GM12865 (cell line): Measurements from ENCODE around the gene CRTC1.

Source experiments
- DNase-seq: peaks from one replicate; pipeline ENCODE4 v3.0.0; 2010; ENCODE audit warnings: low read depth
- H3K4me3 ChIP-seq: 2 replicates; pipeline ENCODE4 v1.5.1; 2011; ENCODE audit warnings: mild to moderate bottlenecking, low read depth, low read length, control low read depth
- CTCF ChIP-seq: IDR thresholded peaks from 2 replicates; pipeline ENCODE4 v1.5.1; 2011; ENCODE audit warnings: low read length, control low read depth, low read depth, inconsistent platforms; ENCODE audit not compliant: insufficient read depth; ENCODE audit errors: missing control alignments

Gene CRTC1

GRCh38 chr19:18683109-18683957 lies at the start of gene CRTC1:
TSS of gene CRTC1 (plus strand) at chr19:18683680. CDS start at chr19:18683703, 23 bp downstream.
- DNase-seq = peak; percentile 93
- TF ChIP-seq CTCF = no peak
- peak within 1 kb of the TSS; percentile 94 for H3K4me3 ChIP-seq

GRCh38 chr19:18634612-18635297 lies 48.7 kb upstream of the CRTC1 start:
- H3K4me3 ChIP-seq = no peak overlapping the region
- no peak for DNase-seq
- TF ChIP-seq CTCF = no peak

- no peak overlapping the region for H3K4me3 ChIP-seq
- no peak for TF ChIP-seq CTCF
- no peak for DNase-seq
Measured at GRCh38 chr19:18635831-18636182, 47.7 kb upstream of the CRTC1 start.

- no peak for TF ChIP-seq CTCF
- H3K4me3 ChIP-seq = peak overlapping the region; percentile 60
- DNase-seq = peak; percentile 98
Measured at GRCh38 chr19:18636183-18636968, 47.1 kb upstream of the CRTC1 start.

DNA sequence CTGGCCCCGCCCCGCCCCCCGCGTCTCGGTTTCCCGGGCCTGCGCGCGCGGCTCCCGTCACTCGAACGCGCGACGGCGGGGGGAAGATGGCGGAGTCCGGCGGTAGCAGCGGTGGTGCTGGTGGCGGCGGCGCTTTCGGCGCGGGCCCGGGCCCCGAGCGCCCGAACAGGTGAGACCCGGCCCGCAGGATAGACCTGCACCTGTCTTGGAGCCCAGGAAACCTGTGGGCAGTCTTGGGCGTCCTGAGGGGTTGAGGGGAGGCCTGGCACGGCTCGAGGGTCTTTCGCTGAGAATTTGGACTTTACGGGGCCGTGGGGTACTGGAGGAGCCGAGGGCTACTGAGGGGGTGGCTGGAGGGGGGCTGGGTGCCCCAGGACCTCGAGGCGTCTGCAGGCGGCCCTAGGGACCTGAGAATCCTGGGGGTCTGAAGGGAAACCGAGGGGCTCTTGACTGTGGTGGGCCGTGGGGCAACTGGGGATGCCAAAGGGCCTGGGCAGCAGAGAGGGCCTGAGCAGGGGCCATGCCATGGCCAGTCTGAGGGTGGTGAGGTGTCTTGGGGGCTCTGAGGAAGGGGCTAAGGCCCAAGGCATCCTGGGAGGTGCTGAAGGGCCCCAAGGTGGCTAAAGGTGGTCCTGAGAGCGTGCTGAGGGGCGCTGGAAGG lies 46.4 kb upstream of the CRTC1 start, which contains the start of gene KLHL26:
Gene KLHL26 (plus strand): TSS at position 60 of the 661 bp plus-strand sequence. CDS start 27 bp downstream, at position 87.
- H3K4me3 ChIP-seq = peak within 1 kb of the TSS; percentile 97
- DNase-seq = no peak
- no peak for TF ChIP-seq CTCF
